Measurements from ENCODE around the gene MLXIP.

Gene MLXIP

DNA sequence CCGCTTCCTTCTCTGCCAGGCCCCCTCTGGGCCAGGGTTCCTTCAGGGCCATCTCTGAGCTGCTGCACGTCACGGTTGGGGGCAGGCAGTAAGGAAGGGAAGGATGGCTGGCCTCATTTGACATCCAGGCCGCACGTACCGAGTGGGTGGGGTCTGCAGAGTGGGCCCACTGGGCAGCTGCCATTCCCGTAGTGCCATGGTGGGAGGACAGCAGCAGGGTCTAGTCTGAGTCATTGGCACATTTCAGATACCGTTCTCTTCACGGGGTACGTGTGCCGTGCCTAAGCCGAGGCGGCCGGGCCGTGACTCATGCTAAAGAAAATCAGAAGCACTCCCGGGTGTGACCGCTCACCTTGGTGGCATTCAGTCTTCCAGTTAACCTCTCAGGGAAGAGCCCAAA is 51.6 kb downstream of the MLXIP start:
- no peak overlapping the region for H3K27ac Mint-ChIP-seq
- peaks cover 11% of the 10 kb centered on the region for H3K4me1 Mint-ChIP-seq (ENCODE audit: low read depth)
- no peak overlapping the region for H3K4me3 Mint-ChIP-seq
- H3K36me3 Mint-ChIP-seq (ENCODE audit: low read depth): peaks cover 78% of the 10 kb centered on the region
- H3K9me3 Mint-ChIP-seq: no peaks in the 10 kb centered on the region
- H3K27me3 Mint-ChIP-seq: no peaks in the 10 kb centered on the region
- no peak for DNase-seq

DNA sequence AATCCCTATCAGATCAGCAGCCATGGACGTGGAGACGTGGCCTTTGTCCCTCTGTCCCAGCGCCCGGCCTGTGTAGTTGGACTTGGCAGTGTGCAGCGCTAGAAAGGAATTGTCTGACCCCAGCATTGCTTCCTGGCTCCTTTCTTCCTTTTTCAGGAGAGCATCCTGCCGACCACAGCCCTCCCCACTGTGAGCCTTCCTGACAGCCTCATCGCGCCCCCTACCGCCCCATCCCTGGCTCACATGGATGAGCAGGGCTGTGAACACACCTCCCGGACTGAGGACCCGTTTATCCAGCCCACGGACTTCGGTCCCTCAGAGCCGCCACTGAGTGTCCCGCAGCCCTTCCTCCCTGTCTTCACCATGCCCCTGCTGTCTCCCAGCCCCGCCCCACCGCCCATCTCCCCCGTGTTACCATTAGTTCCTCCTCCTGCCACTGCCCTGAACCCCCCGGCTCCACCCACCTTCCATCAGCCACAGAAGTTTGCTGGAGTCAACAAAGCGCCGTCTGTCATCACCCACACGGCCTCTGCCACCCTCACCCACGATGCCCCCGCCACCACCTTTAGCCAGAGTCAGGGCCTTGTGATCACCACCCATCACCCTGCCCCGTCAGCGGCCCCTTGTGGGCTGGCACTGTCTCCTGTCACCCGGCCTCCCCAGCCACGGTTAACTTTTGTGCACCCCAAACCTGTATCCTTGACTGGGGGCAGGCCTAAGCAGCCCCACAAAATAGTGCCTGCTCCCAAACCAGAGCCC is 54.8 kb downstream of the MLXIP start:
- H3K27ac Mint-ChIP-seq: peak overlapping the region; percentile 61
- DNase-seq: no peak
- H3K27me3 Mint-ChIP-seq: no peaks in the 10 kb centered on the region
- peaks cover 85% of the 10 kb centered on the region for H3K36me3 Mint-ChIP-seq (ENCODE audit: low read depth)
- H3K4me3 Mint-ChIP-seq: no peak overlapping the region
- no peaks in the 10 kb centered on the region for H3K9me3 Mint-ChIP-seq
- no peaks in the 10 kb centered on the region for H3K4me1 Mint-ChIP-seq (ENCODE audit: low read depth)

DNA sequence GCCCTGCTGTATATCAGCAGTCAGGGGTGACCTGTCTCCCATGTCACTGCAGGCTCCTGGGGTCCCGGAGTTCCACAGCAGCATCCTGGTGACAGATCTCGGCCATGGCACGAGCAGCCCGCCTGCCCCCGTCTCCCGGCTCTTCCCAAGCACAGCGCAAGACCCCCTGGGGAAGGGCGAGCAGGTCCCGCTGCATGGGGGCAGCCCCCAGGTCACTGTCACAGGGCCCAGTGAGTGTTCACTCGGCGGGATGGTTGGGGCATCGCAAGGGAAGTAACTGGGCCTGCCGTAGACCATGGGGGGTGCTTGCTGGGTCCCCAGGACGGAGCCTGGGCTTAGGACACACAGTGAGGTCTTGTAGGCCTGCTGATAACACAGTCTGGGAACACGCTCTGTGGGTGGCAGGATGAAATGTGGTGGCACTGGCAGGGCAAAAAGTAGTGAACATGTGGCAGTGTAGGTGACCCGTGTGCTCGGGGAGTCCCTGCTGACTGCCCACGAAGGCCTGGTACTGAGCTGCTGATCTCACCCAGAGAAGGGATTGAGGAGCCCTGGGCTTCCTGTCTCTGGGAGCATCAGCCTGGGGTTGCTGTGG is 57.0 kb downstream of the MLXIP start:
- Mint-ChIP-seq H3K4me3 (no peak overlapping the region), H3K27ac (no peak overlapping the region), H3K9me3 (no peaks in the 10 kb centered on the region), H3K4me1 (ENCODE audit: low read depth) (no peaks in the 10 kb centered on the region), H3K36me3 (ENCODE audit: low read depth) (peaks cover 78% of the 10 kb centered on the region), H3K27me3 (no peaks in the 10 kb centered on the region)
- DNase-seq: no peak

DNA sequence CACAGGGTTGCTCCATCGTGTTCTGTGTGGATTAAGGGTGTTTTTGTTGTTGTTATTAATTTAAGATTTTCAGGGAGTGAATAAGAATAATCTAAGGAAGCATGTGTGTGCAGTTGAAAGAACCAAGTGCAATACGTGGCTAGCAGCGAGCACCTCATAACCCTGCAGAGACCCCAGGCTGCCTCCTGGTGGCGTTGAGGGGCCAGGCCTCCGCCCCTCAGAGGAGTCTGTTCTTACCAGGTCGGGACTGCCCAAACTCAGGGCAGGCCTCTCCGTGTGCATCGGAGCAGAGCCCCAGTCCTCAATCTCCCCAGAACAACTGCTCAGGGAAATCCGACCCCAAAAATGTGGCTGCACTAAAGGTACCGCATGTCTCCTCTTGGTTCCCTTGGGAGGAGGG is 58.7 kb downstream of the MLXIP start:
- Mint-ChIP-seq H3K9me3 (no peaks in the 10 kb centered on the region), H3K27ac (no peak overlapping the region), H3K36me3 (ENCODE audit: low read depth) (peaks cover 83% of the 10 kb centered on the region), H3K27me3 (no peaks in the 10 kb centered on the region), H3K4me3 (no peak overlapping the region), H3K4me1 (ENCODE audit: low read depth) (no peaks in the 10 kb centered on the region)
- DNase-seq: no peak

DNA sequence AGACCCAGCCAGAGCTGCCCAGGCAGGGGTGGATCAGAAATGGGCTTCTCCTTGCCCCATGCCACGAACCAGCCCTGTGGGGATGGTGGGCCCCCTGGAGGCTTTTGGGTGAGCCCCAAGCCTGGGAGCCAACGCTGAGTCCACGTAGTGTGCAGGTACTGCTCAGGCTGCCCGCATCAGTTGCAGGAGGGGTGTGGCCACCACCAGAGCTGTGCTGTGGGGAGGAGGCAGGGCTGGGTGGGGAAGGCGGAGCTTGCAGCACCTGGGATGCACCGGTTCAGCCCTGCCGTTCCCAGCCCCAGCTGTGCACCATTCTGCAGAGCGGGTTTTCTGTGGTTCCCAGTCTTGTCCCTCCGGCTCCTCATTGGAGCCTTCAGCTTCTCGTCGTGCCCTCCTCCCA is 59.1 kb downstream of the MLXIP start:
- no peak for DNase-seq
- H3K27me3 Mint-ChIP-seq: no peaks in the 10 kb centered on the region
- no peaks in the 10 kb centered on the region for H3K4me1 Mint-ChIP-seq (ENCODE audit: low read depth)
- H3K4me3 Mint-ChIP-seq: no peak overlapping the region
- H3K36me3 Mint-ChIP-seq (ENCODE audit: low read depth): peaks cover 83% of the 10 kb centered on the region
- no peak overlapping the region for H3K27ac Mint-ChIP-seq
- H3K9me3 Mint-ChIP-seq: no peaks in the 10 kb centered on the region

DNA sequence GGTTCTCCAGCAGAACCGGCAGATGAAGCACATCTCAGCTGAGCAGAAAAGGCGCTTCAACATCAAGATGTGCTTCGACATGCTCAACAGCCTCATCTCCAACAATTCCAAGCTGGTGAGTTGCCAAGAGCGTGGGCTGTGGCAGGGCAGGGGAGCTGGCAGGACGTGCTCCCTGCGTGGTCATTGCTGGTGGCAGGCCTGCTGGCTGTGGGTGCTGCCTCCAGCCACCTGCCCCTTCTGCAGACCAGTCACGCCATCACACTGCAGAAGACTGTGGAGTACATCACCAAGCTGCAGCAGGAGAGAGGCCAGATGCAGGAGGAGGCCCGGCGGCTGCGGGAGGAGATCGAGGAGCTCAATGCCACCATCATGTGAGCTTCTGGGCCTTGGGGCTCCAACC is 59.6 kb downstream of the MLXIP start:
- no peak for DNase-seq
- H3K27me3 Mint-ChIP-seq: no peaks in the 10 kb centered on the region
- peaks cover 83% of the 10 kb centered on the region for H3K36me3 Mint-ChIP-seq (ENCODE audit: low read depth)
- no peaks in the 10 kb centered on the region for H3K4me1 Mint-ChIP-seq (ENCODE audit: low read depth)
- no peak overlapping the region for H3K4me3 Mint-ChIP-seq
- no peak overlapping the region for H3K27ac Mint-ChIP-seq
- no peaks in the 10 kb centered on the region for H3K9me3 Mint-ChIP-seq

DNA sequence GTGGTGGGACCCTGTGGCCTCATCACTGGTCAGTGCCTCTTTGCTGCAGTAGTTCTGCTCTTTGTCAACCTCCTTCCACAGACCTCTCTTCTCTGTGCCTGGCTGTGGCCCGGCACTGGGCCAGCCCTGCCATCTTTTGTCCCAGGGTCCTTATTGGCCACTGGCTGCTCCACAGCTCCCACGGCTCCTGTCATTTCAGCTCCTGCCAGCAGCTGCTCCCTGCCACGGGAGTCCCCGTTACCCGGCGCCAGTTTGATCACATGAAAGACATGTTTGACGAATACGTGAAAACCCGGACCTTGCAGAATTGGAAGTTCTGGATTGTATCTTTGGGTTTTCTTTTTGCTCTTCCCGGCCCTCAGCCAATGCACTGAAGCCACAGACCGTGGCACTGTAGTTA is 60.1 kb downstream of the MLXIP start:
- Mint-ChIP-seq H3K36me3 (ENCODE audit: low read depth) (peaks cover 83% of the 10 kb centered on the region), H3K4me3 (no peak overlapping the region), H3K27me3 (no peaks in the 10 kb centered on the region), H3K27ac (no peak overlapping the region), H3K9me3 (no peaks in the 10 kb centered on the region), H3K4me1 (ENCODE audit: low read depth) (no peaks in the 10 kb centered on the region)
- no peak for DNase-seq

DNA sequence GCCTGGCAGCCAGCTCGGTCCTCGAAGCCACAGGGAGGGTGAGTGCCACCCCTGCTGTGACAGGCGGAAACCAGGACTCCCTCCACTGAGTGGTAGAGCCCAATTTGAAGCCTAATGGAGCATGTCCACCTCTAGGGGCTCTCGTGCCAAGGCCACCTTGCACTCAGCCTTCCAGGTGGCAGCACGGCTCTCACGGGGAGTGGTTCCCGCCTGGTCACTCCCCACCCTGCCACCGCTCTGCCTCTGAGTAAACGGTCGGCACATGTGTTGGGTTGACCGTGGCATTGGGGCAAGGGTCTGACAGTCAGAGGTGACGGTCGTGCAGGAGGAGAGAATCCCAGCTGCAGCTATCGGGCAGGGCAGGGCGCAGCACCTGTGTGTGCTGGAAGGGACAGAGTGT is 60.7 kb downstream of the MLXIP start:
- H3K27ac Mint-ChIP-seq: no peak overlapping the region
- no peak for DNase-seq
- no peaks in the 10 kb centered on the region for H3K27me3 Mint-ChIP-seq
- H3K36me3 Mint-ChIP-seq (ENCODE audit: low read depth): peaks cover 83% of the 10 kb centered on the region
- H3K9me3 Mint-ChIP-seq: no peaks in the 10 kb centered on the region
- no peak overlapping the region for H3K4me3 Mint-ChIP-seq
- H3K4me1 Mint-ChIP-seq (ENCODE audit: low read depth): no peaks in the 10 kb centered on the region

DNA sequence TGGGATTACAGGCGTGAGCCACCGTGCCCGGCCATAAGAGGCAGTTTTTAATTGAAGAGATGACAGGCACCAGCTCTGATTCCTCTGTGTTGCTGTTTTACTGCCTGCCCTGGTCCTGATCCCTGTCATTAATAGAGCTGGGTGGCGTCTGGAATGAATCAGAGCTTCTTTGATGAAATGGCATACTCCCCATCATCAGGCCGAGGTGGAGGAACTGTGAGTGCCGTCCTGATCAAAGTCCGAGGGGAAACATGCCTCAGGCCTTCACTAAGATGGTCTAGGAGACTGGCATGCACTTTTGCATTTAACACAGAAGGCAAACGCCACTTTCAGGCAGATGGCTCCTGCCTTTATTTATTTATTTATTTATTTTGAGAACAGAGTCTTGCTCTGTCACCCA is 61.4 kb downstream of the MLXIP start:
- Mint-ChIP-seq H3K36me3 (ENCODE audit: low read depth) (peaks cover 78% of the 10 kb centered on the region), H3K27ac (no peak overlapping the region)

DNA sequence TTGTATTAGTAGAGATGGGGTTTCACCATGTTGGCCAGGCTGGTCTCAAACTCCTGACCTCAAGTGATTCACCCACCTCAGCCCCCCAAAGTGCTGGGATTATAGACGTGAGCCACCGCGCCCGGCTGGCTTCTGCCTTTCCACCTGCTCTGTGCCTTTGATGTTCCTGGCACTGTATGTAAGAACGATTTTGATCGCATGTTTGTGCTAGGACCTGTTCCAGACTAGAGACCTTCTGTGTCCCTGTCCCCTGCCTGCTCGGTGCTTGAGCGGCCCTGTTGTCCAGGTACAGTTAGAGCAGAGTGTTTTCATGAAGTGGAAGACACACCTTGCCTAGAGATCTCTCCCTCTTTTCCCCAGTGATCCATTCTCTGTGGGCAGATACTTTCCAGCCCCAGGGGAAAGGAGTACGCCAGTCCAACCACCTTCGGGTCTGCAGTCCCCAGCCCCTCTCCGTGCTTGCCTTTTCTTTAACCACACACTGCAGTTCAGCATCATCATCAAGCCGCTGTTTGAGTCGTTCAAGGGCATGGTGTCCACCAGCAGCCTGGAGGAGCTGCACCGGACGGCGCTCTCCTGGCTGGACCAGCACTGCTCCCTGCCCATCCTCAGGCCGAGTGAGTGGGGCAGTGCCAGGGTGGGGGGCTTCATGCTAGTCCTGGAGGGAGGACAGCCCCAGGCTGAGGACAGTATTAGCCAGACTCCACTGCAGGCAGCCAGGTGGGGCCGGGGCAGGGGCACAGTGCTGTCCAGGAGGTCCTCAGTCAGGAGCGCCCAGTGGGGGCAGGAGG is 62.1 kb downstream of the MLXIP start:
- no peaks in the 10 kb centered on the region for H3K9me3 Mint-ChIP-seq
- H3K4me3 Mint-ChIP-seq: no peak overlapping the region
- no peaks in the 10 kb centered on the region for H3K27me3 Mint-ChIP-seq

More for the DNA sequence above, 61.4 kb downstream of the MLXIP start:
- Mint-ChIP-seq H3K27me3 (no peaks in the 10 kb centered on the region), H3K4me1 (ENCODE audit: low read depth) (no peaks in the 10 kb centered on the region), H3K4me3 (no peak overlapping the region), H3K9me3 (no peaks in the 10 kb centered on the region)
- DNase-seq: no peak

DNA sequence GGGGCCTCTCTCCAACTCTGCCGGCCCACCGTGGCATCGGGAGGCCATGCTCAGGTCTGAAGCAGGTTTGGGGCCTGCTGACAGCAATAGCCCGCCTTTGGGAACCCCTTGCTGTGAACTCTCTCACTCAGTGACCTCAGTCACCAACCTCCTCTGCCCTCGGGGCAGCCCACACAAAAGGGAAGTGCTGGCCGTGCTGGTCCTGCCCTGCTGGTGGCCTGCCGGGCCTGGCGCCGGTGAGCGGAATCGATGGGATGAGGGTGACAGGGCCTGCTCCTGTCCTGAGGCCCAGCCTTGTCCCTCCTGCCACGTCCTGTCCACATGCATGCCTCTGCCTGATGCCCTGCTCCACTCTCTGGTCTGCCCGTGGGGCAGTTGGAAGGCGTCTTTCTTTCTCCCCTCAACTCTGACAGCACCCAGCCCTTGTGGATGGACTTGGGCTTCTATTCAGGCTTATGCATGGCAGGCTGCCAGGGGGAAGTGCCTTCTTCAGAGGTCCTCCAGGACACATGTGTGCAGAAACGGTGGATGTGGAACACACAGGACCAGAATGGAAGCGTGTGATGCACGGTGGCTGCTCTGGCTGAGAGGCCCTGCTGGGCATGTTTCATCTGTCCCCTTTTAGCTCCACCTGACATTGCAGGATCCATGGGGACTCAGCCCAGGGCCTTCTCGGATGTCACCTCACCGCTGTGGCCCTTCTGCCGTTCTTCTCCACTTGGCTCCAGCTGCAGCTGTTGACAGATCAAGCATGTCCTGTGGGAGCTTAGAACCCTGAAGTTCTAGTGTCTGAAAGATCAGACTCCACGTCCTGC is 63.6 kb downstream of the MLXIP start:
- Mint-ChIP-seq H3K27ac (no peak overlapping the region), H3K27me3 (no peaks in the 10 kb centered on the region), H3K4me3 (no peak overlapping the region), H3K4me1 (ENCODE audit: low read depth) (no peaks in the 10 kb centered on the region), H3K9me3 (no peaks in the 10 kb centered on the region), H3K36me3 (ENCODE audit: low read depth) (peaks cover 62% of the 10 kb centered on the region)
- DNase-seq: no peak

More for the DNA sequence above, 62.1 kb downstream of the MLXIP start:
- no peak overlapping the region for H3K27ac Mint-ChIP-seq
- H3K36me3 Mint-ChIP-seq (ENCODE audit: low read depth): peaks cover 71% of the 10 kb centered on the region
- DNase-seq: no peak
- no peaks in the 10 kb centered on the region for H3K4me1 Mint-ChIP-seq (ENCODE audit: low read depth)

DNA sequence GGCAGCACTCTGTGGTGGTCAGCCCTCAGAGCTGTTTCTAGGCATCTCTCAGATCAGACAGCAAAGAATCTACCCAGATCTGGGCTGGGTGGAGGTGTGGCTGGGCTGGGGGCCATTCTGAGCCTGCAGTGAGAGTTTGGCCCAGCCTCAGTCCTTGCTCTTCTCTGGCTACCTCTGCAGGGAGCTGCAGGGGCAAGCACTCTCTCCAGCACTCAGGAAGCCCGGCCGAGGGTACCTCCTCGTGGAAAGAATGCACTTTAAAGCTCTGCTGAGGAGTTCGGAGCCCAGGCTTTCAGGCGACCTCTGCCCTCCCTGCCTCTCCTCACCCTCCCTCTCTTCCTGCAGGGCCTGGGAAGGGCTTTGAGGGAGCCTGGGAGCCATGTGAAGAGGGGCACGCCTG is 64.3 kb downstream of the MLXIP start:
- Mint-ChIP-seq H3K4me1 (ENCODE audit: low read depth) (no peaks in the 10 kb centered on the region), H3K27ac (peak overlapping the region; percentile 22), H3K4me3 (no peak overlapping the region), H3K27me3 (no peaks in the 10 kb centered on the region), H3K9me3 (no peaks in the 10 kb centered on the region), H3K36me3 (ENCODE audit: low read depth) (peaks cover 57% of the 10 kb centered on the region)
- no peak for DNase-seq

DNA sequence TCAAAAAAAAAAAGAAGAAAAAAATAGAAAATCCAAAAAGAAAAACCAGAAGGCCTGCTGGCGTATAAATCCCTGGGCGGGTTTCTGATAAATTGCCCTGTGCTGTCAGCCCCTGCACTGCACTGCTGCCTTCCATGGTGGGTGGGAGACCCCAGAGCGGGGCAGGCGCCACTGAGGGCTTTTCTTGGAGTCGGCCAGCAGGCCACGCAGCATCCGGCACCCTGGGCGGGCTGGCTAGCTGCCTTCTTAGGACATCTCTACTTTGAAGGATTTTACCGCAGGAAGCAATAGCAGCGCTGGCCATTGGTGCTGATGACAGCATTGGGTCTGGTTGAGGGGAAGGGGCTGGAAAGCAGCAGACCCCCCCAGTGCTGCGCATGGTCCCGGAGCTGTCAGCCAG is 66.3 kb downstream of the MLXIP start:
- Mint-ChIP-seq H3K36me3 (ENCODE audit: low read depth) (peaks cover 39% of the 10 kb centered on the region), H3K27ac (no peak overlapping the region), H3K27me3 (no peaks in the 10 kb centered on the region), H3K9me3 (no peaks in the 10 kb centered on the region), H3K4me1 (ENCODE audit: low read depth) (peaks cover 8% of the 10 kb centered on the region), H3K4me3 (no peak overlapping the region)
- no peak for DNase-seq

DNA sequence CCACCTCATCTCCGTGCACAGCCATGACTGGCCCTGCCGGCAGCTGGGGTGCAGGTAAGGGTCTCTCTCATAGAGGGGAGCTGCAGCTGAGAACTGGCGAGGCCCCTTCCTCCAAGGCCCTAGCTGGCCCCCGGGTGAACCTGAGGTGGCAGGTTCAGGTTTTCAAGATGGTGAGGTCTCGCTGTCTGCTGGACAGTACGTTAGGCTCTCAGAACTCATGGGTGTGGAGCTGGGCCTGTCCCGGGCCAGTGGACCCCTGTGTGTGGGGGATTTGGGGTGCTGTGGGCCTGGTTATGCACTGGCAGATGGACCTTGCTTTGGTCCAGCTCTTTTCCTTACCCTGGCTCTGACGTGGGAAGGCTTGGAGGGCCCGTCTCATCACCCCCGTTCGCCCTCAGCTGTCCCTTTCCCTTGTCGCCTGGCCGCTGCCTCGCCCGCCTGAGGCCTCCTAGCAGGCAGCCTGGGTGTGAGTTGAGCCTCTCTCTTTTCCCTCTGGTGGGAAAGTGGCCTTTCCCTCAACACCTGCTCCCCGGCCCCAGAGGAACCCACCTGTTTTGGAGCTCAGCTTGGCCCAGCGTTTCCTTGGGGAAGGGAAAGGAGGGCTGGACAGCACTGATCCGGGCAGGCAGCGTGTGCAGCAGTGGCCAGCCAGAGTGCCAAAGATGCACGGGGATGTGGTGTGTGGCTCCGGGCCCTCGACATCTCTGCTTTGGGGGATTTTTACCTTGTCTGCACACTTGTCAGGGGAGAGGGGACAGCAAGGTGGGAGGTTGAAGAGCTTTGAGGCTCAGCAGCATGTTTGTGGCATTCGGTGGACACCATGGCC is 67.2 kb downstream of the MLXIP start:
- Mint-ChIP-seq H3K9me3 (no peaks in the 10 kb centered on the region), H3K4me1 (ENCODE audit: low read depth) (peaks cover 8% of the 10 kb centered on the region), H3K4me3 (no peak overlapping the region), H3K36me3 (ENCODE audit: low read depth) (peaks cover 34% of the 10 kb centered on the region), H3K27me3 (no peaks in the 10 kb centered on the region), H3K27ac (no peak overlapping the region)
- no peak for DNase-seq

Measured in activated T-cell treated with anti-CD3 and anti-CD28 coated beads, Interleukin-2, amount 50 U/mL, for 24 hours (primary cell).